Large intestine (tissue), 3 donors: ENCODE results near the gene SMYD3. TPM values are rescaled to one million over a fixed set of nuclear protein-coding genes. Genes with fewer than 3 reads are reported as not detected.
A peak's percentile ranks its signal among the peaks of the same experiment; 100 is the strongest.

Experiments
- DNase-seq, 2 donors: peaks; one replicate each; pipeline versions ENCODE4 v3.0.0 to v3.0.0-alpha.2; 2013
- H3K27ac ChIP-seq: one replicate; pipeline ENCODE4 v1.5.1; 2013; ENCODE audit warnings: low read length
- H3K27me3 ChIP-seq: 2 replicates; pipeline ENCODE4 v1.6.1; 2013; ENCODE audit warnings: low read length; ENCODE audit not compliant: control insufficient read depth, insufficient read depth
- H3K36me3 ChIP-seq: 2 replicates; pipeline ENCODE4 v1.6.1; 2013; ENCODE audit warnings: low read length; ENCODE audit not compliant: control insufficient read depth, insufficient read depth
- H3K4me1 ChIP-seq: one replicate; pipeline ENCODE4 v1.6.1; 2013; ENCODE audit warnings: low read length; ENCODE audit not compliant: control insufficient read depth, insufficient read depth
- H3K4me3 ChIP-seq: one replicate; pipeline ENCODE4 v1.5.1; 2013; ENCODE audit warnings: low read length
- H3K9me3 ChIP-seq: one replicate; pipeline ENCODE4 v1.6.1; 2013; ENCODE audit warnings: mild to moderate bottlenecking, low read depth, low read length, moderate library complexity; ENCODE audit not compliant: control insufficient read depth
- WGBS: methylation state at CpG from one replicate; pipeline ENCODE4 v1.1.5; 2013; ENCODE audit warnings: low lambda C conversion rate; ENCODE audit not compliant: insufficient coverage; 5-methylcytosine and 5-hydroxymethylcytosine counted together
- polyA plus RNA-seq: library from polyadenylated mRNA; unstranded; fragments of 120-200 nt; gene quantifications from one replicate; pipeline ENCODE4 v1.2.1, GENCODE V29; 2013

The SMYD3 gene
- polyA plus RNA-seq, 1 donor: 12.0 TPM

- H3K4me3 ChIP-seq: no peak overlapping the region
- no peaks in the 10 kb centered on the region for H3K36me3 ChIP-seq
- no peak for DNase-seq
- H3K4me1 ChIP-seq: peaks cover 2% of the 10 kb centered on the region
- H3K9me3 ChIP-seq: no peaks in the 10 kb centered on the region
- WGBS: no CpG with 5 or more reads among the region's 8 CpGs
- no peak overlapping the region for H3K27ac ChIP-seq
- no peaks in the 10 kb centered on the region for H3K27me3 ChIP-seq
Measured at GRCh38 chr1:246169486-246169885, 337.6 kb downstream of the SMYD3 start.

- H3K27me3 ChIP-seq: no peaks in the 10 kb centered on the region
- no peak overlapping the region for H3K4me3 ChIP-seq
- DNase-seq: no peak
- no peaks in the 10 kb centered on the region for H3K36me3 ChIP-seq
- H3K9me3 ChIP-seq: no peaks in the 10 kb centered on the region
- peaks cover 2% of the 10 kb centered on the region for H3K4me1 ChIP-seq
- 50% methylated on average over 1 of the region's 5 CpGs for WGBS
- H3K27ac ChIP-seq: no peak overlapping the region
Measured at GRCh38 chr1:246169019-246169418, 338.1 kb downstream of the SMYD3 start.

- peaks cover 2% of the 10 kb centered on the region for H3K4me1 ChIP-seq
- no CpG with 5 or more reads among the region's 11 CpGs for WGBS
- H3K27ac ChIP-seq: no peak overlapping the region
Measured at GRCh38 chr1:246166841-246167240, 340.2 kb downstream of the SMYD3 start.

GRCh38 chr1:246165826-246166709 is 341.0 kb downstream of the SMYD3 start:
- Histone ChIP-seq H3K27ac (no peak overlapping the region), H3K36me3 (no peaks in the 10 kb centered on the region), H3K4me1 (peaks cover 2% of the 10 kb centered on the region), H3K9me3 (no peaks in the 10 kb centered on the region), H3K4me3 (no peak overlapping the region), H3K27me3 (no peaks in the 10 kb centered on the region)
- no CpG with 5 or more reads among the region's 7 CpGs for WGBS
- DNase-seq: peak in 1 of 2 donors; percentile 70

More at GRCh38 chr1:246166841-246167240, 340.2 kb downstream of the SMYD3 start:
- Histone ChIP-seq H3K9me3 (no peaks in the 10 kb centered on the region), H3K27me3 (no peaks in the 10 kb centered on the region), H3K36me3 (no peaks in the 10 kb centered on the region), H3K4me3 (no peak overlapping the region)
- no peak for DNase-seq

GRCh38 chr1:246164764-246165163 is 342.3 kb downstream of the SMYD3 start:
- 100% methylated on average over 2 of the region's 9 CpGs for WGBS

GRCh38 chr1:246162560-246162959 is 344.5 kb downstream of the SMYD3 start:
- H3K9me3 ChIP-seq: no peaks in the 10 kb centered on the region
- no CpG with 5 or more reads among the region's 1 CpG for WGBS
- no peaks in the 10 kb centered on the region for H3K36me3 ChIP-seq

More at GRCh38 chr1:246164764-246165163, 342.3 kb downstream of the SMYD3 start:
- no peak for DNase-seq
- Histone ChIP-seq H3K36me3 (no peaks in the 10 kb centered on the region), H3K4me3 (no peak overlapping the region), H3K27me3 (no peaks in the 10 kb centered on the region), H3K9me3 (no peaks in the 10 kb centered on the region), H3K27ac (no peak overlapping the region), H3K4me1 (peaks cover 2% of the 10 kb centered on the region)

GRCh38 chr1:246161626-246162025 is 345.5 kb downstream of the SMYD3 start:
- no peaks in the 10 kb centered on the region for H3K27me3 ChIP-seq
- H3K36me3 ChIP-seq: no peaks in the 10 kb centered on the region
- no peak overlapping the region for H3K4me3 ChIP-seq
- WGBS: no CpG with 5 or more reads among the region's 1 CpG
- DNase-seq: no peak
- H3K27ac ChIP-seq: no peak overlapping the region
- no peaks in the 10 kb centered on the region for H3K9me3 ChIP-seq
- H3K4me1 ChIP-seq: no peaks in the 10 kb centered on the region

More at GRCh38 chr1:246162560-246162959, 344.5 kb downstream of the SMYD3 start:
- DNase-seq: no peak
- Histone ChIP-seq H3K27ac (no peak overlapping the region), H3K4me1 (peaks cover 2% of the 10 kb centered on the region), H3K27me3 (no peaks in the 10 kb centered on the region), H3K4me3 (no peak overlapping the region)

- DNase-seq: no peak
- WGBS: 83% methylated on average over 1 of the region's 10 CpGs
- no peak overlapping the region for H3K27ac ChIP-seq
- no peaks in the 10 kb centered on the region for H3K9me3 ChIP-seq
- H3K36me3 ChIP-seq: no peaks in the 10 kb centered on the region
- no peak overlapping the region for H3K4me3 ChIP-seq
- no peaks in the 10 kb centered on the region for H3K4me1 ChIP-seq
- H3K27me3 ChIP-seq: no peaks in the 10 kb centered on the region
Measured at GRCh38 chr1:246160905-246161304, 346.2 kb downstream of the SMYD3 start.

GRCh38 chr1:246160374-246160773 is 346.7 kb downstream of the SMYD3 start:
- no peaks in the 10 kb centered on the region for H3K9me3 ChIP-seq
- H3K4me1 ChIP-seq: no peaks in the 10 kb centered on the region
- H3K4me3 ChIP-seq: no peak overlapping the region
- H3K27me3 ChIP-seq: no peaks in the 10 kb centered on the region
- H3K36me3 ChIP-seq: no peaks in the 10 kb centered on the region
- no peak for DNase-seq
- H3K27ac ChIP-seq: no peak overlapping the region
- no CpG with 5 or more reads among the region's 4 CpGs for WGBS

- Histone ChIP-seq H3K36me3 (no peaks in the 10 kb centered on the region), H3K27ac (no peak overlapping the region), H3K4me1 (no peaks in the 10 kb centered on the region), H3K27me3 (no peaks in the 10 kb centered on the region), H3K9me3 (no peaks in the 10 kb centered on the region), H3K4me3 (no peak overlapping the region)
- DNase-seq: no peak
- 72% methylated on average over 2 of the region's 9 CpGs for WGBS
Measured at GRCh38 chr1:246159279-246160227, 347.5 kb downstream of the SMYD3 start.
